ENCODE data around the gene SMIM13. TPM values are rescaled to one million over a fixed set of nuclear protein-coding genes. Genes with fewer than 3 reads are reported as not detected.

The SMIM13 gene
- polyA plus RNA-seq, 1 experiment: 9.0 TPM

- TF ChIP-seq CTCF (IDR thresholded peaks at IDR 0.05; ENCODE audit: low read depth, low read length): peak; percentile 28
- no peaks in the 10 kb centered on the region for H3K27me3 ChIP-seq (ENCODE audit: control insufficient read depth, insufficient read depth, low read length)
- H3K27ac ChIP-seq (ENCODE audit: low read depth, low read length): no peak overlapping the region
- ChIA-PET POLR2A (no interaction called here), CTCF (interaction anchor here (1.2 to 1.8 kb wide), 2 partner anchors 10 to 372 kb away, joined by 3 to 14 read pairs; no protein-coding TSS in a partner anchor)
- H3K9me3 ChIP-seq (ENCODE audit: control insufficient read depth, insufficient read depth, low read length): no peaks in the 10 kb centered on the region
- H3K4me3 ChIP-seq (ENCODE audit: low read depth, low read length): no peak overlapping the region
- DNase-seq (ENCODE audit: low read depth, low spot score): no peak
Observed at GRCh38 chr6:11123978-11124377, 30.3 kb downstream of the SMIM13 start.

- TF ChIP-seq CTCF (IDR thresholded peaks at IDR 0.05; ENCODE audit: low read depth, low read length): no peak
- H3K9me3 ChIP-seq (ENCODE audit: control insufficient read depth, insufficient read depth, low read length): no peaks in the 10 kb centered on the region
- H3K4me3 ChIP-seq (ENCODE audit: low read depth, low read length): no peak overlapping the region
- no peak overlapping the region for H3K27ac ChIP-seq (ENCODE audit: low read depth, low read length)
- CTCF ChIA-PET: interaction anchor here (1.1 kb wide), 1 partner anchor 369 kb away, joined by 5 read pairs; no protein-coding TSS in a partner anchor
- no peaks in the 10 kb centered on the region for H3K27me3 ChIP-seq (ENCODE audit: control insufficient read depth, insufficient read depth, low read length)
- no peak for DNase-seq (ENCODE audit: low read depth, low spot score)
- POLR2A ChIA-PET: no interaction called here
Observed at GRCh38 chr6:11126876-11127275, 33.2 kb downstream of the SMIM13 start.

GRCh38 chr6:11128608-11129007, 35.0 kb downstream of the SMIM13 start:
- DNase-seq (ENCODE audit: low read depth, low spot score): no peak
- Histone ChIP-seq H3K9me3 (ENCODE audit: control insufficient read depth, insufficient read depth, low read length) (no peaks in the 10 kb centered on the region), H3K27me3 (ENCODE audit: control insufficient read depth, insufficient read depth, low read length) (no peaks in the 10 kb centered on the region), H3K27ac (ENCODE audit: low read depth, low read length) (no peak overlapping the region), H3K4me3 (ENCODE audit: low read depth, low read length) (no peak overlapping the region)
- no peak for TF ChIP-seq CTCF (IDR thresholded peaks at IDR 0.05; ENCODE audit: low read depth, low read length)
- CTCF ChIA-PET: no interaction called here
- POLR2A ChIA-PET: no interaction called here

GRCh38 chr6:11129908-11130565, 36.4 kb downstream of the SMIM13 start:
- Histone ChIP-seq H3K4me3 (ENCODE audit: low read depth, low read length) (no peak overlapping the region), H3K27ac (ENCODE audit: low read depth, low read length) (no peak overlapping the region), H3K9me3 (ENCODE audit: control insufficient read depth, insufficient read depth, low read length) (no peaks in the 10 kb centered on the region), H3K27me3 (ENCODE audit: control insufficient read depth, insufficient read depth, low read length) (no peaks in the 10 kb centered on the region)
- DNase-seq (ENCODE audit: low read depth, low spot score): no peak
- TF ChIP-seq CTCF (IDR thresholded peaks at IDR 0.05; ENCODE audit: low read depth, low read length): no peak
- CTCF ChIA-PET: interaction anchor here (0.6 to 1.5 kb wide), 2 partner anchors 244 to 367 kb away, joined by 3 to 5 read pairs; no protein-coding TSS in a partner anchor
- POLR2A ChIA-PET: no interaction called here

GRCh38 chr6:11130605-11131004, 37.0 kb downstream of the SMIM13 start:
- no peaks in the 10 kb centered on the region for H3K27me3 ChIP-seq (ENCODE audit: control insufficient read depth, insufficient read depth, low read length)
- no peak overlapping the region for H3K4me3 ChIP-seq (ENCODE audit: low read depth, low read length)
- no peaks in the 10 kb centered on the region for H3K9me3 ChIP-seq (ENCODE audit: control insufficient read depth, insufficient read depth, low read length)
- POLR2A ChIA-PET: no interaction called here
- no peak overlapping the region for H3K27ac ChIP-seq (ENCODE audit: low read depth, low read length)
- TF ChIP-seq CTCF (IDR thresholded peaks at IDR 0.05; ENCODE audit: low read depth, low read length): no peak
- CTCF ChIA-PET: interaction anchor here (0.6 to 1.5 kb wide), 2 partner anchors 244 to 366 kb away, joined by 3 to 5 read pairs; no protein-coding TSS in a partner anchor
- no peak for DNase-seq (ENCODE audit: low read depth, low spot score)
